ENCODE results near the gene SNW1. TPM values are rescaled to one million over a fixed set of nuclear protein-coding genes. Genes with fewer than 3 reads are reported as not detected.
"Not testable (repeated sequence)": the region's sequence is repeated elsewhere in the genome, so short reads cannot be mapped to it uniquely, and the experiment has no call there.

SNW1 gene
- 10 to 100 TPM; 74.6 to 95.4 (median 88.7) TPM for polyA plus RNA-seq (ENCODE audit: insufficient read length in 4 of 4)

- DNase-seq (ENCODE audit: low read depth in 4 of 4, low spot score in 3 of 4) = peak; percentile 87 to 93 (median 91)
These were observed at the start of gene SNW1 for GRCh38 chr14:77760381-77761204. TSS of gene SNW1 (minus strand) at chr14:77761156. CDS start at chr14:77761127, 29 bp downstream.

GRCh38 chr14:77809011-77809410 lies 48.1 kb upstream of the SNW1 start:
- DNase-seq (ENCODE audit: low read depth in 4 of 4, low spot score in 3 of 4) = no peak

- no peak for DNase-seq (ENCODE audit: low read depth in 4 of 4, low spot score in 3 of 4)
These were observed 47.3 kb upstream of the SNW1 start for GRCh38 chr14:77808250-77808649.

- no peak for DNase-seq (ENCODE audit: low read depth in 4 of 4, low spot score in 3 of 4)
These were observed 44.8 kb upstream of the SNW1 start for GRCh38 chr14:77805706-77806105.

GRCh38 chr14:77804592-77804991 lies 43.6 kb upstream of the SNW1 start:
- DNase-seq (ENCODE audit: low read depth in 4 of 4, low spot score in 3 of 4) = no peak

- no peak for DNase-seq (ENCODE audit: low read depth in 4 of 4, low spot score in 3 of 4)
These were observed 39.9 kb upstream of the SNW1 start for GRCh38 chr14:77800814-77801213.

GRCh38 chr14:77799863-77800730 lies 39.1 kb upstream of the SNW1 start, which contains the start of gene ADCK1:
TSS of gene ADCK1 (plus strand) at chr14:77800109. CDS start at chr14:77818979, 18,870 bp downstream.
- DNase-seq (ENCODE audit: low read depth in 4 of 4, low spot score in 3 of 4) = peak; percentile 53 to 59 (median 56)

- DNase-seq (ENCODE audit: low read depth in 4 of 4, low spot score in 3 of 4) = not testable (repeated sequence)
These were observed 38.5 kb upstream of the SNW1 start for GRCh38 chr14:77799456-77799855.

- DNase-seq (ENCODE audit: low read depth in 4 of 4, low spot score in 3 of 4) = no peak
These were observed 33.4 kb upstream of the SNW1 start for GRCh38 chr14:77794357-77794756.

GRCh38 chr14:77793255-77793654 lies 32.3 kb upstream of the SNW1 start:
- DNase-seq (ENCODE audit: low read depth in 4 of 4, low spot score in 3 of 4) = not testable (repeated sequence)

GRCh38 chr14:77791225-77791600 lies 30.3 kb upstream of the SNW1 start:
- no peak for DNase-seq (ENCODE audit: low read depth in 4 of 4, low spot score in 3 of 4)

GRCh38 chr14:77790566-77791224 lies 29.7 kb upstream of the SNW1 start:
- DNase-seq (ENCODE audit: low read depth in 4 of 4, low spot score in 3 of 4) = no peak

GRCh38 chr14:77786148-77786547 lies 25.2 kb upstream of the SNW1 start:
- no peak for DNase-seq (ENCODE audit: low read depth in 4 of 4, low spot score in 3 of 4)

GRCh38 chr14:77782202-77782601 lies 21.2 kb upstream of the SNW1 start:
- no peak for DNase-seq (ENCODE audit: low read depth in 4 of 4, low spot score in 3 of 4)

- not testable (repeated sequence) for DNase-seq (ENCODE audit: low read depth in 4 of 4, low spot score in 3 of 4)
These were observed 13.0 kb upstream of the SNW1 start for GRCh38 chr14:77773966-77774365.

GRCh38 chr14:77768442-77769069 lies 7.6 kb upstream of the SNW1 start:
- not testable (repeated sequence) for DNase-seq (ENCODE audit: low read depth in 4 of 4, low spot score in 3 of 4)

- DNase-seq (ENCODE audit: low read depth in 4 of 4, low spot score in 3 of 4) = peak in 1 of 4 donors; percentile 3
These were observed 3.0 kb upstream of the SNW1 start for GRCh38 chr14:77763978-77764377.

GRCh38 chr14:77763316-77763715 lies 2.4 kb upstream of the SNW1 start:
- DNase-seq (ENCODE audit: low read depth in 4 of 4, low spot score in 3 of 4) = no peak

GRCh38 chr14:77761205-77761931 lies 412 bp upstream of the SNW1 start:
- peak in 2 of 4 donors; percentile 6 to 7 for DNase-seq (ENCODE audit: low read depth in 4 of 4, low spot score in 3 of 4)
